Measurements from ENCODE around the gene RPL5.

The RPL5 gene

DNA sequence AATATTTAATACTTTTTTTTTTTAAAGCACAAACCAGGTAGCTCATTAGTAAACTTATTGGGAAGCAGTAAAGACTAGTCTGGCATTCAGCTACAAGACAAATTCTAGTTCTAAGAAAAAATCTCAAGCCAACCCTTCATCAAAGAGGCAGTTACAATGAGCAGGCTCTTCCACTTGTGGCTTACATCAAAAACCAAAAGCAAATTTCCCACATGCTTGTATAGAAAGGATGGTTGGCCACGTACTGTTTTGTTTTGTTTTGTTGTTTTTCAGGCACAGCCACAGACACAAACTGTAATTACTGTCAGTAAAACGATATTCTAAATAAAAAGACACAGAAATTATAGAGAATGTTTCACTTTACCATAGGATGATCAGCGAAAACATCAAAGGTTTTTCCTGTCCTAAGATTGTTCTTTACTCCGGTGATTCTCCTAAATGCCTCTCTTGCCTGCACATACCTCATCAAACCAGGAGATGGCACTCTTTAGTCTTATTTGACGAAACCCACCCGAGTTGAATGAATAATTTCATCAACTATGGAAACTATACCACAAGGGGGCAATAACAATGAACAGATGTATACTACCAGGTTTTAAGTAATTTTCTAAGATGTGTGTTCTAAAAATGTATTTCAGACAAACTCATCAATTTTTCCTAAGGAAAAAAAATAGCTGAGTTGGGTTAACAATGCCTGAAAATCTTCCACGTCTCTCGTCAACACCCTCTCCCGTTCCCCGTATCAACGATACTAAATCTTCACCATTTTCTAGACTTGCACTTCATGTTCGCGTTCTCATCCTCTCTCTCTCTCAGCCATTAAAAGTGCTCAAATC, 26.9 kb downstream of the RPL5 start:
- no peak for DNase-seq

GRCh38 chr1:92859400-92860039, 27.7 kb downstream of the RPL5 start:
- no peak for DNase-seq

DNA sequence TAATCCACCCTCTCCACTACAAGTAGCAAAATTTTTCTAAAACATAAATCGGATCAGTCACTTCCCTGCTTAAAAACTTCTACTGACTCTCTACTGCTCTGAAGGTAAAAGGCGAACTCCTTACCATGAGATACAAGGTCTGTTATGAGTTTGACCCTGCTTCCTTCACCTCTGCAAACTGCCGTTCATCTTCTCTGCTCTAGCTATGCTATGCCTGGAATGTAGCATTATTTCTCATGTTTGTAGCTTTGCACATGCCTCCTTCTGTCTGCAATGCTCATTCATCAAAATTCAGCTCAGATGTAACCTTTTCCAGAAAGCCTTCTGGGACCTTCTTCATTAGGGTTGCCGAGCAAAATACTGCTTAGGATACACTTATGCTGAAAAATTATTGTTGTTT, 30.8 kb downstream of the RPL5 start:
- no peak for DNase-seq

DNA sequence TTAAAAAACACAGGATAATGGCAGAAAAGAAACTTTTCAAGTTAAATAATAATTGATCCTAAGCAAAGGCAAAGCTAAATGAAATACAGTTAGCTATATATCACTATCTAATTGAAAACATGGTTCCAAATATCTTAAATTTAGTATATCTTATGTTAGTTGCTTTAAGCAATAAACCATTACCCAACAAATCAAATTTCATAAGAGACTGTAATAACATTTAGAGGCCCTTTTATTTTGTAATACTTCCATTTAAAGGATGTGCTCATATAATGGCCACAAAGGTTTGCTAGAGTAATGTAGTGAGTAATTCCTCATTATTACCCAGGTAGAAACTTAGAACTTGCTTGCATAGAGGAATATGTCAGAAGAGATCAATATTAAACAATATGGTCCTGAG, 32.3 kb downstream of the RPL5 start:
- DNase-seq, result no peak

DNA sequence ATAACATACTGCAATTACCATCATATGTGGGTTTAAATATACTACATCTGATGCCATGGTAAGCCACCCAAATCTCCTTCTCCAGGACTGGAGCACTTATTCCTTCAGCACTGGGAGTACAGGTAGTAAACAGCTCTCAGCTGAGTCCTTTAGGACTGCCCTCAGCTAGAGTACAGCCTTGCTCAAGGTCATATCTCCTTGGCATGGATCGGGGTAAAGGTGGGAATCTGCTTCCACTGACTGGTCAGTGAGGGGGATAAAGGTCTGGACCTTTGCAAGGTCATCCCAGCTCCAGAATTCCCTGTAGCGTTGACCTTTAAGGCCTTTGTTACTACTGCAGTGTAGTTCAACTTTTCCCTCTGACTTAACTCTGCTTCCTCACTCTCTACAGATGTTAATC, 38.8 kb downstream of the RPL5 start:
- no peak for DNase-seq

- DNase-seq, result no peak
Observed at GRCh38 chr1:92872719-92873118, 40.9 kb downstream of the RPL5 start.

DNA sequence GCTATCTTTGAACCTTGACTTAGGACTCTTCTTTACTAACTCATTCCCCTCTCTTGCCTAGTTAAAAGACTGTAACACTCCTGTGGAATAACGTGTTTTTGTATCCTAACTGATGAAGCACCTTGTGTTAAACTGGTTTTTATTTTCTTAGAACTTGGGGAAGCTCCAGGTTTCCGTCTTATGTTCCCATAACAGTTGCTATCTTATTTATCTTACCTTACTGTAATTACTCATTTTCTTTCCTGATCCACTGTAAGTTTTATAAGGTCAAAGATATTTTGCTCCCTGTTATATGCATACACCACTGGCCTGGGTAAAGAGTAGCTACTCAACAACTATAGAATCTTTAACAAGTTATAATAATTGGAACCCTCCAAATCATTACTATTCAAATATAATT, 43.1 kb downstream of the RPL5 start:
- no peak for DNase-seq

DNA sequence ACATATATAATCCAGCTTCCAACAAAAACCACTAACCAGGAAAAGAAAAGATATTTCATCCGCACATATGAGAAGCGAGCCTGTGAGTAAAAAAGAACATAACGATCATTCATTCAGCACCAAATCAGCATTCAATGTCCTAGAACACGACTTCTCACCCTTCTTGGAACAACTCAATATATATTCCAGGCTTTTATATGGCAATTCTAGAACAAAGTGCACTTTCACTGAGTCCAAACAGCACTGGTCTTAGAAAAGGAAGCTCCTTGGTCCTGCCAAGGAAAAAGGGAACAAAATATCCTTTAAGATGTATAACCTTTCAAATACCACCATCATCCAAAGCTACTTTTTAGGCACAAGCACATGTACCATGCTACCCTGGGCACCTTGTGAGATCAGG, 44.5 kb downstream of the RPL5 start:
- no peak for DNase-seq

DNA sequence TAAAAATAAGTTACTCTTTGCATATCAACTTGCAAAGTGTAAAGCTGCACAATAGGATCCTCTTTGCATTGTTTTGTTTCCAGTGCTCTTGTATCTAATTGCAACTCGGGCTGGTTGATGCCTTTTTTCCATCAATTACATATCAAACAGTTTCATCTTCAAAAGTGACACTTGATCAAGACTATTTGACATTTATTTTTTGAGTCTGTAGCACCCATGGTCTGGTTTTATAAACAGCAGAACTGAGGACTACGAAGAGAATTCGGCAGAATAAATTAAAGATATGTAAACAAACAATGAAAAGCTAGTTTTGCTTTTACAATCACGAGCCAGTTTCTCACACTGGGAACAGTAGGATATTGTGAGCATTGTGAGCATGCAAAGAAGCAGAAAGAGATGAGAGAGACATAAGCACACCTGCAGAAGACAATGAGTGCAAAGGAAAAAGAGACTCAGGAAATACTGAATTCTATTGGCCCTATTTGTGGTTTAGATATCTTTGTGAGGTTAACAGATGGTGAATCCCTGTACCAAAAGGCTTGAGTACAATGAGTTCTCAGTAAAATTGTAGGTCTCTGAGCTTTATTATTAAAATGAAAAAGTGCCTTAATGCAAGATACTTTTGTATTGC, 45.4 kb downstream of the RPL5 start:
- DNase-seq, result no peak

GRCh38 chr1:92877792-92878191, 46.0 kb downstream of the RPL5 start:
- DNase-seq, result no peak

- DNase-seq, result no peak
Observed at GRCh38 chr1:92879316-92879968, 47.6 kb downstream of the RPL5 start.

GRCh38 chr1:92881391-92881790, 49.6 kb downstream of the RPL5 start:
- DNase-seq, result no peak

DNA sequence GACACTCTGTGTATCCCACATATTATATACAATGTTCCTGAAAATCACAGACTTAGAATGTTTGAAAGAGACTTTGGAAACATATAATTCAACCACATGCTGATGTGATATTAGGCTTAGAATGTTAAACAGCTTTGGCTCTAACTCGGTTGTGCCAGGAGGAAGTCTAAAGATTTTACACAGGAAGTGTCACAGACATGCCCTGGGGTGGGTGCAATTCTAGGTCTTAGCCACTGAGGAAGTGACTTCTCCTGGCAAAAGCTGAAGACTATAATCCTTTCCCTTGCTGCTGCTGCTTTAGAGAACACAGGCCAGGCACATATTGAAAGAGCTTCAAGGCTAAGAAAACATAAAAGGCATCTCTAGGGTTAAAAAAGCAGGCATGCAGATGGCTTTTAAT, 51.0 kb downstream of the RPL5 start:
- DNase-seq, result no peak

- DNase-seq, result no peak
Observed at GRCh38 chr1:92883297-92883696, 51.5 kb downstream of the RPL5 start.

GRCh38 chr1:92884195-92884594, 52.4 kb downstream of the RPL5 start:
- no peak for DNase-seq

DNA sequence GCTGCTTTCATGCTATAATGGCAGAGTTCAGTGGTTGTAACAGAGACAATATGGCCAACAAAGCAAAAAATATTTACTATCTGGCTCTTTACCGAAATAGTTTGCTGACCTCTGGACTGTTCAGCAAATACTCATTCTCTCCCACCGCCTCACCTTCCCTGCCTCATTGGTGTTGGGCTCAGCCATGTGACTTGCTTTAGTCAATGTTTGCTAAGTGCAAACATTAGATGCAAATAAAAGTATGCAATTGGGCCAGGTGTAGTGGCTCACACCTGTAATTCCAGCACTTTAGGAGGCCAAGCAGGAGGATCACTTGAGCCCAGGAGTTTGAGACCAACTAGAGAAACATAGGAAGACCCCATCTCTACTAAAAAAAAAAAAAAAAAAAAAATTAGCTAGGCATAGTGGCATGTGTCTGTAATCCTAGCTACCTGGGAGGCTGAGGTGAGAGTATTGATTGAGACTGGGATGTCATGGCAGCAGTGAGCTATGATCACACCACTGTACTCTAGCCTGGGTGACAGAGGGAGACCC, 55.1 kb downstream of the RPL5 start:
- no peak for DNase-seq

DNA sequence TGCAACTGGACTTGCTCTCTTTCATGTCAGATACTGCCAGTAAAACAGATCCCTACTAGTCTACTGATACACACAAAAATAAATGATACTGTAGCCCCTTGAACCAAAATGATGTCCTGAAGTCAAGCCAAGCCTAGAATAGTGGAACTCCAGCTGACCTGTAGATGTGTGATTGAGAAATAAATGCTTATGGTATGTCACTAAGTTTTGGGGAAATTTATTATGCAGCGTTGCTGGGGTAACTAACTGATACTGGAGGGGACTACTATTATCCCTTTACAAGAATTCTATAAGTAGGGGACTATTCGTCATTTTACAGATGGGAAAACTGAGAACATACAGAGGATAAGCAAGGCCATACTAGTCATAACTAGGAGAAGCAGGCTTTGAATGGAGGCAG, 55.6 kb downstream of the RPL5 start:
- no peak for DNase-seq

Measured in activated CD8-positive, alpha-beta memory T cell treated with anti-CD3 and anti-CD28 coated beads, Interleukin-2, amount 50 U/mL, for 48 hours (primary cell).